ENCODE data around the gene WDPCP. TPM values are rescaled to one million over a fixed set of nuclear protein-coding genes. Genes with fewer than 3 reads are reported as not detected.

WDPCP gene
- total and polyA plus RNA-seq, 10 donors, result 2.1 to 20.0 (median 13.3) TPM

- 67 to 83% (median 80%) methylated on average over 2 of the region's 2 CpGs for WGBS, 5 donors
- intact Hi-C loops (cut with DNase I; ENCODE audit: low total_unique reads), result no loop called here
- TF ChIP-seq, protein P1, sequence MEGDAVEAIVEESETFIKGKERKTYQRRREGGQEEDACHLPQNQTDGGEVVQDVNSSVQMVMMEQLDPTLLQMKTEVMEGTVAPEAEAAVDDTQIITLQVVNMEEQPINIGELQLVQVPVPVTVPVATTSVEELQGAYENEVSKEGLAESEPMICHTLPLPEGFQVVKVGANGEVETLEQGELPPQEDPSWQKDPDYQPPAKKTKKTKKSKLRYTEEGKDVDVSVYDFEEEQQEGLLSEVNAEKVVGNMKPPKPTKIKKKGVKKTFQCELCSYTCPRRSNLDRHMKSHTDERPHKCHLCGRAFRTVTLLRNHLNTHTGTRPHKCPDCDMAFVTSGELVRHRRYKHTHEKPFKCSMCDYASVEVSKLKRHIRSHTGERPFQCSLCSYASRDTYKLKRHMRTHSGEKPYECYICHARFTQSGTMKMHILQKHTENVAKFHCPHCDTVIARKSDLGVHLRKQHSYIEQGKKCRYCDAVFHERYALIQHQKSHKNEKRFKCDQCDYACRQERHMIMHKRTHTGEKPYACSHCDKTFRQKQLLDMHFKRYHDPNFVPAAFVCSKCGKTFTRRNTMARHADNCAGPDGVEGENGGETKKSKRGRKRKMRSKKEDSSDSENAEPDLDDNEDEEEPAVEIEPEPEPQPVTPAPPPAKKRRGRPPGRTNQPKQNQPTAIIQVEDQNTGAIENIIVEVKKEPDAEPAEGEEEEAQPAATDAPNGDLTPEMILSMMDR (IDR thresholded peaks at IDR 0.05 in 8 of 11, conservative IDR thresholded peaks at IDR 0.05 in 3 of 11), result peak in 5 of 11 experiments; percentile 1 to 34 (median 31)
- TF ChIP-seq POLR2A (IDR thresholded peaks at IDR 0.05), result no peak
- Histone ChIP-seq H3K27ac (no peak overlapping the region), H3K4me3 (no peak overlapping the region), H3K27me3 (replicated peaks in 1 of 7) (no peaks in the 10 kb centered on the region), H3K9me3 (no peaks in the 10 kb centered on the region), H3K4me1 (no peaks in the 10 kb centered on the region), H3K36me3 (peaks cover 0 to 5% (median 0%) of the 10 kb centered on the region in 6 donors)
- no peak for DNase-seq
Measured at GRCh38 chr2:63488118-63488713, 100.1 kb downstream of the WDPCP start.

DNA sequence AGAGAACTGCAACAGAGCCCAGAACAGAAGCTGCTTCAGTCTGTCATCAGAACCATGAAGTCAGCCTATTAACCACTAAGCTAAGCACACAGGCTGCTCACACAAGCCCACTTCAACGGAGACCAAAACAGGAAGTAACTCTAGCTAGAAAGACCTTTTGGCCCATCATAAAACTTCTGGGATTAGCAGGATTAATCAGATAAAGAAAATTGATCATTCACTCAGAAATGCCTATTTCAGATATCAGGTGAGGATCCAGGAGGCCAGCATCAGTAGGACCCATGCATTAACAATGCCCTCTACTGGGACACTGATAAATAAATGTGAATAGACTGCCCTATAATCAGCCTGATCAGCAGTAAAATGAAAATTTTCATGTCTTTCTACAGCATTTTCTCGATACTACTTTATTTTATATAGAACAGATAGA lies 101.4 kb downstream of the WDPCP start:
- Histone ChIP-seq H3K9me3 (no peaks in the 10 kb centered on the region), H3K4me1 (no peaks in the 10 kb centered on the region), H3K27me3 (replicated peaks in 1 of 7) (no peaks in the 10 kb centered on the region), H3K27ac (no peak overlapping the region), H3K4me3 (no peak overlapping the region), H3K36me3 (peaks cover 0 to 8% (median 0%) of the 10 kb centered on the region in 6 donors)
- no peak for DNase-seq
- TF ChIP-seq POLR2AphosphoS5 (IDR thresholded peaks at IDR 0.05), result no peak
- WGBS, 5 donors, result 51 to 64% (median 58%) methylated on average over 2 of the region's 2 CpGs
- intact Hi-C loops (cut with DNase I; ENCODE audit: low total_unique reads), result no loop called here

- intact Hi-C loops (cut with DNase I; ENCODE audit: low total_unique reads), result no loop called here
- no peak overlapping the region for H3K4me3 ChIP-seq
- no peaks in the 10 kb centered on the region for H3K4me1 ChIP-seq
- WGBS, 5 donors, result 83 to 88% (median 83%) methylated on average over 6 of the region's 6 CpGs
- H3K27ac ChIP-seq, result no peak overlapping the region
- H3K36me3 ChIP-seq, result peaks cover 0 to 13% (median 0%) of the 10 kb centered on the region in 6 donors
- TF ChIP-seq POLR2A (IDR thresholded peaks at IDR 0.05), result no peak
- TF ChIP-seq, protein P1 (IDR thresholded peaks at IDR 0.05 in 8 of 11, conservative IDR thresholded peaks at IDR 0.05 in 3 of 11), result no peak
- TF ChIP-seq POLR2AphosphoS5 (IDR thresholded peaks at IDR 0.05), result no peak
- no peaks in the 10 kb centered on the region for H3K9me3 ChIP-seq
- no peak for DNase-seq
- no peaks in the 10 kb centered on the region for H3K27me3 ChIP-seq (replicated peaks in 1 of 7)
Measured at GRCh38 chr2:63484901-63485300, 103.4 kb downstream of the WDPCP start.

DNA sequence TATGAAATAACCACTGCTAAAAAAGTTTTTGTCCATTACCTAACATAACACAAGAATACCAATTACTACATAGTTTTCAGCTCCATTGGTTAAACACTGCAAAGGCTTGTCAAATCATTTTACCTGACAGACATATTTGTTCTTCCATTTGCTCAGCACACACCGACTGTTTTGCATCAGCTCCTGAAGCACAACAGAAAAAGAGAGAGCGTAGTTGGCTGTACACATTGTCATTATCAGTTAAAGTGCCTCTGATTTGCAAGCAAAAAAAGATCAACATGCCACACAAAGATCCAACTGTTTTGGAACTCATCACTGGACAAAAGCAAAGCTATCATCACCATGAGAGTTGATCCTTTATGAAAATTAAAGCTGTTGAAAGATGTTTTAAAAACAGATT lies 103.8 kb downstream of the WDPCP start:
- Histone ChIP-seq H3K4me1 (no peaks in the 10 kb centered on the region), H3K4me3 (no peak overlapping the region), H3K27ac (no peak overlapping the region), H3K9me3 (no peaks in the 10 kb centered on the region), H3K36me3 (peaks cover 0 to 13% (median 0%) of the 10 kb centered on the region in 6 donors), H3K27me3 (replicated peaks in 1 of 7) (no peaks in the 10 kb centered on the region)
- no peak for DNase-seq
- 90 to 98% (median 96%) methylated on average over 2 of the region's 2 CpGs for WGBS, 5 donors
- intact Hi-C loops (cut with DNase I; ENCODE audit: low total_unique reads), result no loop called here
- TF ChIP-seq, protein P1 (IDR thresholded peaks at IDR 0.05 in 8 of 11, conservative IDR thresholded peaks at IDR 0.05 in 3 of 11), result no peak
- TF ChIP-seq POLR2AphosphoS5 (IDR thresholded peaks at IDR 0.05) (no peak), POLR2A (IDR thresholded peaks at IDR 0.05) (no peak)

All from spleen (tissue), 11 donors.